Vagina (tissue), 2 donors: Measurements from ENCODE around the gene FRMD4A. TPM values are rescaled to one million over a fixed set of nuclear protein-coding genes. Genes with fewer than 3 reads are reported as not detected.

ENCODE experiments used
- DNase-seq, 2 donors: peaks; one replicate each; pipeline ENCODE4 v3.0.0-alpha.2; 2017; ENCODE audit errors: extremely low spot score in 2 of 2
- H3K27ac ChIP-seq: fragments of 200-600 bp; sonication (generic); one replicate; pipeline ENCODE4 v1.5.1; 2019
- H3K27me3 ChIP-seq: fragments of 200-600 bp; sonication (generic); one replicate; pipeline ENCODE4 v1.5.1; 2019
- H3K36me3 ChIP-seq, 2 donors: fragments of 200-600 bp; sonication (generic); one replicate each; pipeline ENCODE4 v1.5.1; 2017 to 2019
- H3K4me1 ChIP-seq: fragments of 200-600 bp; sonication (generic); one replicate; pipeline ENCODE4 v1.5.1; 2019
- H3K4me3 ChIP-seq, 2 donors: fragments of 200-600 bp; sonication (generic); 1 replicate in 1 of 2; 2 replicates in 1 of 2; pipeline ENCODE4 v1.5.1; 2016 to 2019
- H3K9me3 ChIP-seq: fragments of 200-600 bp; sonication (generic); one replicate; pipeline ENCODE4 v1.5.1; 2019
- POLR2A ChIP-seq, 2 donors: fragments of 450-650 bp; IDR thresholded peaks; one replicate each; pipeline ENCODE4 v1.6.1; 2017; ENCODE audit warnings: antibody characterized with exemption in 2 of 2, mild to moderate bottlenecking in 2 of 2, moderate library complexity in 2 of 2
- POLR2AphosphoS5 ChIP-seq, 2 donors: sonication (generic); formaldehyde crosslinking; IDR thresholded peaks; one replicate each; pipeline ENCODE4 v1.9.0; 2017; ENCODE audit warnings: antibody characterized with exemption in 2 of 2, mild to moderate bottlenecking in 2 of 2, low read depth in 1 of 2; ENCODE audit not compliant: insufficient read depth in 1 of 2
- intact Hi-C: fragments of 100-400 bp; cut with DNase I; formaldehyde crosslinking; loops from one replicate; pipeline ENCODE4 v1.15.1; 2023
- total RNA-seq: library from RNA; depleted of rRNA; stranded (reverse); fragments of >200 nt; gene quantifications from one replicate; pipeline ENCODE4 v1.2.3, GENCODE V29; 2016
- TF ChIP-seq, protein P1 (sequence below), 3 experiments: fragments of 450-650 bp in 2 of 3; fragments of 200-600 bp in 1 of 3; sonication (generic) in 1 of 3; IDR thresholded peaks; one replicate each; pipeline ENCODE4 v1.5.1; 2017 to 2019; ENCODE audit warnings: antibody characterized with exemption in 3 of 3, mild to moderate bottlenecking in 2 of 3, moderate library complexity in 2 of 3

Gene FRMD4A
- total RNA-seq, 1 donor from 2014 or later, result 24.8 TPM

GRCh38 chr10:13722747-13723653 lies 607.7 kb downstream of the FRMD4A start:
- Histone ChIP-seq H3K27ac (no peak overlapping the region), H3K27me3 (no peaks in the 10 kb centered on the region), H3K4me3 (no peak overlapping the region), H3K36me3 (no peaks in the 10 kb centered on the region), H3K4me1 (peaks cover 23% of the 10 kb centered on the region), H3K9me3 (no peaks in the 10 kb centered on the region)
- no peak for DNase-seq
- TF ChIP-seq, protein P1, sequence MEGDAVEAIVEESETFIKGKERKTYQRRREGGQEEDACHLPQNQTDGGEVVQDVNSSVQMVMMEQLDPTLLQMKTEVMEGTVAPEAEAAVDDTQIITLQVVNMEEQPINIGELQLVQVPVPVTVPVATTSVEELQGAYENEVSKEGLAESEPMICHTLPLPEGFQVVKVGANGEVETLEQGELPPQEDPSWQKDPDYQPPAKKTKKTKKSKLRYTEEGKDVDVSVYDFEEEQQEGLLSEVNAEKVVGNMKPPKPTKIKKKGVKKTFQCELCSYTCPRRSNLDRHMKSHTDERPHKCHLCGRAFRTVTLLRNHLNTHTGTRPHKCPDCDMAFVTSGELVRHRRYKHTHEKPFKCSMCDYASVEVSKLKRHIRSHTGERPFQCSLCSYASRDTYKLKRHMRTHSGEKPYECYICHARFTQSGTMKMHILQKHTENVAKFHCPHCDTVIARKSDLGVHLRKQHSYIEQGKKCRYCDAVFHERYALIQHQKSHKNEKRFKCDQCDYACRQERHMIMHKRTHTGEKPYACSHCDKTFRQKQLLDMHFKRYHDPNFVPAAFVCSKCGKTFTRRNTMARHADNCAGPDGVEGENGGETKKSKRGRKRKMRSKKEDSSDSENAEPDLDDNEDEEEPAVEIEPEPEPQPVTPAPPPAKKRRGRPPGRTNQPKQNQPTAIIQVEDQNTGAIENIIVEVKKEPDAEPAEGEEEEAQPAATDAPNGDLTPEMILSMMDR (IDR thresholded peaks at IDR 0.05), result no peak
- TF ChIP-seq POLR2AphosphoS5 (IDR thresholded peaks at IDR 0.05; ENCODE audit: insufficient read depth in 1 of 2, low read depth in 1 of 2) (no peak), POLR2A (IDR thresholded peaks at IDR 0.05) (no peak)
- intact Hi-C loops, result no loop called here

GRCh38 chr10:13721486-13721885 lies 609.2 kb downstream of the FRMD4A start:
- Histone ChIP-seq H3K27ac (no peak overlapping the region), H3K9me3 (no peaks in the 10 kb centered on the region), H3K4me1 (peaks cover 27% of the 10 kb centered on the region), H3K4me3 (no peak overlapping the region), H3K27me3 (no peaks in the 10 kb centered on the region), H3K36me3 (no peaks in the 10 kb centered on the region)
- TF ChIP-seq POLR2AphosphoS5 (IDR thresholded peaks at IDR 0.05; ENCODE audit: insufficient read depth in 1 of 2, low read depth in 1 of 2) (no peak), POLR2A (IDR thresholded peaks at IDR 0.05) (no peak)
- TF ChIP-seq, protein P1 (IDR thresholded peaks at IDR 0.05), result no peak
- no peak for DNase-seq
- intact Hi-C loops, result no loop called here

DNA sequence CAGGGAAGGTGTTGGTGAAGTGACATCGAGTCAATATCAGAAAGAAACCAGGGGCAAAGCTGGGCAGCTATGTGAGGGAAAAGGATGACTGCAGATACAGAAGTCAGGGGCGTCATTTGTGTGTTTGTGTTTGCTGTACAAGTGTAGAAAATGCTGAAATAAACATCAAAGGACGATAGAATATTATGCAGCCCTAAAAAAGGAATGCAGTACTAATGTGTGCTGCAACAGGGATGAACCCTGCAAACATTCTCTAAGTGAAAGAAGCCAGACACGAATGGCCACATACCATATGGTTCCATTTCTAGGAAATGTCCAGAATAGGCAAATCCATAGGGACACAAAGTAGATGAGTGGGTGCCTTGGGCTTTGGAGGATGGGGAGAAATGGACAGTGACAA lies 610.0 kb downstream of the FRMD4A start:
- no peak for DNase-seq
- H3K36me3 ChIP-seq, result no peaks in the 10 kb centered on the region
- intact Hi-C loops, result no loop called here
- H3K9me3 ChIP-seq, result no peaks in the 10 kb centered on the region
- peaks cover 27% of the 10 kb centered on the region for H3K4me1 ChIP-seq
- no peak overlapping the region for H3K27ac ChIP-seq
- H3K4me3 ChIP-seq, result no peak overlapping the region
- no peaks in the 10 kb centered on the region for H3K27me3 ChIP-seq
- no peak for TF ChIP-seq POLR2AphosphoS5 (IDR thresholded peaks at IDR 0.05; ENCODE audit: insufficient read depth in 1 of 2, low read depth in 1 of 2)
- TF ChIP-seq, protein P1 (IDR thresholded peaks at IDR 0.05), result no peak
- no peak for TF ChIP-seq POLR2A (IDR thresholded peaks at IDR 0.05)

DNA sequence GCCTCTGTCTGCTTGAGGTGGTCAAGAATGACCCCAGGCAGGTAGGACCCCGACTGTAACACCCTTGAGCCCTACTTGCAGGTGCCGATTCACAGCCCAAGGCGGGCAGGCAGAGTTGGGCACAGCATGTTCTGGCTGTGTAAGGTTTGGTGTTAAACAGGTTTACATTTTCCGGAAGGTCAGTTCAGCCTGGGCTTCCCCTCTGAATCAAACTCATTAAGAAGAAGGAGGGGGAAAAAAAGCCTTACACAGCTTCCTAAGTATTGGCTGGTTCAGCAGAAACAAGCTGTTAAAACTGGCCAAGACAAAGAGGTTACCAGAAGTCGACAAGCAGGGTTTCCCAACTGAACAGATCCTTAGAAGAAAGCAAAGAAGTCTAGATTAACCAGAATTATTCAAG lies 611.3 kb downstream of the FRMD4A start:
- TF ChIP-seq, protein P1 (IDR thresholded peaks at IDR 0.05), result no peak
- TF ChIP-seq POLR2AphosphoS5 (IDR thresholded peaks at IDR 0.05; ENCODE audit: insufficient read depth in 1 of 2, low read depth in 1 of 2) (no peak), POLR2A (IDR thresholded peaks at IDR 0.05) (no peak)
- no peaks in the 10 kb centered on the region for H3K9me3 ChIP-seq
- intact Hi-C loops, result no loop called here

GRCh38 chr10:13718820-13719219 lies 611.9 kb downstream of the FRMD4A start:
- no peaks in the 10 kb centered on the region for H3K9me3 ChIP-seq
- H3K36me3 ChIP-seq, result no peaks in the 10 kb centered on the region
- DNase-seq, result no peak
- H3K27ac ChIP-seq, result peak overlapping the region; percentile 10
- H3K4me1 ChIP-seq, result peaks cover 19% of the 10 kb centered on the region
- intact Hi-C loops, result no loop called here
- H3K27me3 ChIP-seq, result no peaks in the 10 kb centered on the region
- no peak overlapping the region for H3K4me3 ChIP-seq
- TF ChIP-seq POLR2A (IDR thresholded peaks at IDR 0.05) (no peak), POLR2AphosphoS5 (IDR thresholded peaks at IDR 0.05; ENCODE audit: insufficient read depth in 1 of 2, low read depth in 1 of 2) (no peak)
- TF ChIP-seq, protein P1 (IDR thresholded peaks at IDR 0.05), result no peak

More for the DNA sequence above, 611.3 kb downstream of the FRMD4A start:
- DNase-seq, result no peak
- no peaks in the 10 kb centered on the region for H3K27me3 ChIP-seq
- H3K4me3 ChIP-seq, result no peak overlapping the region
- H3K4me1 ChIP-seq, result peaks cover 19% of the 10 kb centered on the region
- no peak overlapping the region for H3K27ac ChIP-seq
- H3K36me3 ChIP-seq, result no peaks in the 10 kb centered on the region
